Measurements from ENCODE around the gene GPX8.

GPX8 gene

GRCh38 chr5:55172051-55172899 lies 12.3 kb downstream of the GPX8 start:
- Histone ChIP-seq H3K4me1 (peaks cover 32% of the 10 kb centered on the region), H3K4me2 (peak overlapping the region; percentile 99), H3K9me3 (no peaks in the 10 kb centered on the region), H3K36me3 (no peaks in the 10 kb centered on the region), H3K27ac (no peak overlapping the region), H3K9ac (no peak overlapping the region), H4K20me1 (peaks cover 36% of the 10 kb centered on the region), H3K27me3 (peaks cover 49% of the 10 kb centered on the region), H3K4me3 (peak overlapping the region; percentile 67)
- TF ChIP-seq Cebpa-rat (IDR thresholded peaks at IDR 0.05) = no peak

- no peak within 1 kb of the TSS for H3K27ac ChIP-seq
- no peak for TF ChIP-seq Cebpa-rat (IDR thresholded peaks at IDR 0.05)
- peaks cover 55% of the 10 kb centered on the region for H3K27me3 ChIP-seq
- H3K4me2 ChIP-seq = peak within 1 kb of the TSS; percentile 99
- H4K20me1 ChIP-seq = peaks cover 36% of the 10 kb centered on the region
- peak within 1 kb of the TSS; percentile 67 for H3K4me3 ChIP-seq
- no peaks in the 10 kb centered on the region for H3K36me3 ChIP-seq
- H3K9ac ChIP-seq = 0 out of 2 replicates have a peak within 1 kb of the TSS, but pooled peaks have one; percentile 43
- H3K4me1 ChIP-seq = peaks cover 32% of the 10 kb centered on the region
- no peaks in the 10 kb centered on the region for H3K9me3 ChIP-seq
Measured at GRCh38 chr5:55172937-55173686, 13.1 kb downstream of the GPX8 start, which contains the start of gene CDC20B. Gene CDC20B (minus strand): TSS chr5:55173177. CDS start chr5:55173000, 177 bp downstream.

DNA sequence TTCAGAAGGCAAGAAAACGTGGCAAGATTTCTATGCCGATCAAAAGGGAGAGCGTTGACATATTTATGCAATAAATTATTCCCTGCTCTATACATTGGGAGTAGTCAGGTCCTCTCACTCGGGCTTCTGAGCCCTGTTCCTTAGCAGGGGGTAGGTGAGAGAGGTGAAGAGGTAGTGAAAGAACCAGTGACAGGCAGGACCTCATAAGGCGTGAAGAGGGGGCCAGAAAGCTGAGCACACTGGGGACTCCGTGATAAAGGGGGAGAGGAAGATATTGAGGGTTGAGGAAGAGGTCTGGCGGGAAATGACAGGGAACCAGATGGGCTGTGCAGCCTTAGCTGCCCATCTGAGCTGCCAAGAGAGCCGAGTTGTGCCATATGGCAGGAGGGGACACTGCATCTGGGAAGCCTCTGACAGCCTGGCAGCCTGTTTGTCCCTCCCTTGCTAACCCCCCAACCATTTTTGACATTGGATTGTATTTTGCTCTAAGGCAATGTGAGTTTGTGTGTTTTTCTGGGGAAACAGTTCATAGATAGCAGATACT lies 13.8 kb downstream of the GPX8 start:
- H3K27me3 ChIP-seq = peaks cover 55% of the 10 kb centered on the region
- peaks cover 36% of the 10 kb centered on the region for H4K20me1 ChIP-seq
- H3K36me3 ChIP-seq = no peaks in the 10 kb centered on the region
- no peak for TF ChIP-seq Cebpa-rat (IDR thresholded peaks at IDR 0.05)
- H3K9ac ChIP-seq = 0 out of 2 replicates have a peak overlapping the region, but pooled peaks have one; percentile 43
- H3K27ac ChIP-seq = no peak overlapping the region
- H3K4me3 ChIP-seq = peak overlapping the region; percentile 67
- H3K9me3 ChIP-seq = no peaks in the 10 kb centered on the region
- H3K4me1 ChIP-seq = peaks cover 32% of the 10 kb centered on the region
- H3K4me2 ChIP-seq = peak overlapping the region; percentile 99

DNA sequence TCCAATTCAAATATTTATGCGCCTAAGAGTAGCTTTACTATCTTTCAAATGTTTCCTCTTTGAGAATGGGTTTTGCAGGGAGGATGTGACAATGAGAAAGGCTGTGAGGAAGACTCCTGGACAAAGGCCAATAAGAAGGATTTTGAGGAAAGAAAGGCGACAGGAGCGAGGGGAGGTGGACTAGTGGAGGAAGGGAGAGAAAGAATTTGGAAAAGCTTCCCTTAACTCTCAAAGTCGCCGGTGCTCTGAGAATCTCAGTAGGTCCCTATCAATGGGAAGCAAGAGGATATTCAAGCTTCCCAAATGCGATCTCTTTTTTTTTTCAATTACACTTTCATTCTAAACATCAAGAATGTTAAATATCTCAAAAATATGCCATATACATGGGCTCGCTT lies 15.8 kb downstream of the GPX8 start:
- H3K9ac ChIP-seq = no peak overlapping the region
- H4K20me1 ChIP-seq = peaks cover 36% of the 10 kb centered on the region
- no peaks in the 10 kb centered on the region for H3K9me3 ChIP-seq
- peaks cover 32% of the 10 kb centered on the region for H3K4me1 ChIP-seq
- peak overlapping the region; percentile 61 for H3K4me3 ChIP-seq
- H3K27me3 ChIP-seq = peaks cover 55% of the 10 kb centered on the region
- H3K4me2 ChIP-seq = peak overlapping the region; percentile 87
- H3K27ac ChIP-seq = no peak overlapping the region
- no peaks in the 10 kb centered on the region for H3K36me3 ChIP-seq
- TF ChIP-seq Cebpa-rat (IDR thresholded peaks at IDR 0.05) = no peak

GRCh38 chr5:55176176-55176818 lies 16.3 kb downstream of the GPX8 start:
- no peak overlapping the region for H3K27ac ChIP-seq
- peak overlapping the region; percentile 87 for H3K4me2 ChIP-seq
- no peaks in the 10 kb centered on the region for H3K36me3 ChIP-seq
- H3K27me3 ChIP-seq = peaks cover 55% of the 10 kb centered on the region
- peak overlapping the region; percentile 61 for H3K4me3 ChIP-seq
- no peaks in the 10 kb centered on the region for H3K9me3 ChIP-seq
- peaks cover 32% of the 10 kb centered on the region for H3K4me1 ChIP-seq
- H3K9ac ChIP-seq = no peak overlapping the region
- H4K20me1 ChIP-seq = peaks cover 36% of the 10 kb centered on the region
- TF ChIP-seq Cebpa-rat (IDR thresholded peaks at IDR 0.05) = no peak

GRCh38 chr5:55177078-55177477 lies 17.1 kb downstream of the GPX8 start:
- H3K27ac ChIP-seq = no peak overlapping the region
- no peaks in the 10 kb centered on the region for H3K9me3 ChIP-seq
- 0 out of 2 replicates have a peak overlapping the region, but pooled peaks have one; percentile 87 for H3K4me2 ChIP-seq
- H3K27me3 ChIP-seq = peaks cover 55% of the 10 kb centered on the region
- no peaks in the 10 kb centered on the region for H3K36me3 ChIP-seq
- no peak overlapping the region for H3K4me3 ChIP-seq
- H3K9ac ChIP-seq = no peak overlapping the region
- TF ChIP-seq Cebpa-rat (IDR thresholded peaks at IDR 0.05) = no peak
- H3K4me1 ChIP-seq = peaks cover 32% of the 10 kb centered on the region
- peaks cover 36% of the 10 kb centered on the region for H4K20me1 ChIP-seq

DNA sequence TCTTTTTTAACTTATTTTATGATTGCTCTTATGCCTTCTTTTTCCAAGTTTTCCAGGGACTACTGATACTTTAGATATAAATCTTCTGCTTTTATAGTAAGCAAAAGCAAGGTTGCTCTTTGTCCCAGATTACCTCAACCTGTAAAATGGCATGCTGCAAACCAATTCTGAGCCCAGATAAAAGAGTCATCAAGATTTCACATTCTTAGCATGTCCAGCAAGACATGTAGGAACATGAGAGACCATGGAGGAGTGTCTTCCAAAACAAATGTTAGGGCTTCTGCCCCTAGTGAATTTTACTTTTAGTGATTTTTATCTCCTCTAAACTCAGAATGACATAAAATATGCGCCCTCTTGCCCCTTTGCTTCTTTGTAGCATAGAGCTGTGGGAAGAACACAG lies 20.0 kb downstream of the GPX8 start:
- Histone ChIP-seq H3K9me3 (no peaks in the 10 kb centered on the region), H4K20me1 (peaks cover 15% of the 10 kb centered on the region), H3K27me3 (peaks cover 29% of the 10 kb centered on the region), H3K4me1 (peaks cover 15% of the 10 kb centered on the region), H3K4me2 (no peak overlapping the region), H3K4me3 (no peak overlapping the region), H3K36me3 (no peaks in the 10 kb centered on the region), H3K9ac (no peak overlapping the region), H3K27ac (no peak overlapping the region)
- TF ChIP-seq Cebpa-rat (IDR thresholded peaks at IDR 0.05) = no peak

DNA sequence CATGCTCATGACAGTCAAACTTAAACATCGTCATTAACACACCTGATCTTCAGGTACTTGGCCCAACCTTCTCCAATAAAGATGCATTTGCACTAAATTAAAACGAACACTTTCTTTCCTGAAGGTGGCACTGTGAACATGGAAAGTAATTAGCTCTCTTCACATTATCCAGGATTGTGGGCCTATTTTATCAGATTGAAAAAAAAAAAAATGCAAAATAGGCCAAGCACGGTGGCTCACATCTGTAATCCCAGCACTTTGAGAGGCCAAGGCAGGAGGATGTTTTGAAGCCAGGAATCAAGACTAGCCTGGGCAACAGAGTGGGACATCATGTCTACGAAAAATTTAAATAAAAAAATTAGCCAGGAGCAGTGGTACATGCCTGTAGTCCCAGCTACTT lies 27.4 kb downstream of the GPX8 start:
- Histone ChIP-seq H3K4me2 (no peak overlapping the region), H3K27me3 (no peaks in the 10 kb centered on the region)
- no peak for TF ChIP-seq Cebpa-rat (IDR thresholded peaks at IDR 0.05)

More for the DNA sequence above, 27.4 kb downstream of the GPX8 start:
- no peaks in the 10 kb centered on the region for H3K36me3 ChIP-seq
- no peak overlapping the region for H3K9ac ChIP-seq
- H3K4me1 ChIP-seq = no peaks in the 10 kb centered on the region
- H4K20me1 ChIP-seq = no peaks in the 10 kb centered on the region
- H3K4me3 ChIP-seq = no peak overlapping the region
- no peaks in the 10 kb centered on the region for H3K9me3 ChIP-seq
- H3K27ac ChIP-seq = no peak overlapping the region
